SK-N-DZ (cell line): ENCODE results near the gene HOXB3.
"Not testable (repeated sequence)": the region's sequence is repeated elsewhere in the genome, so short reads cannot be mapped to it uniquely, and the experiment has no call there.

ENCODE experiments used
- DNase-seq: peaks from one replicate; pipeline ENCODE4 v3.0.0-alpha.2; 2015; ENCODE audit warnings: low spot score

Gene HOXB3

GRCh38 chr17:48546924-48547807 lies 42.9 kb downstream of the HOXB3 start:
- no peak for DNase-seq

- no peak for DNase-seq
Measured at GRCh38 chr17:48546137-48546923, 43.7 kb downstream of the HOXB3 start.

GRCh38 chr17:48545539-48545938 lies 44.5 kb downstream of the HOXB3 start:
- DNase-seq, result no peak

GRCh38 chr17:48545022-48545375 lies 45.0 kb downstream of the HOXB3 start, which contains the start of gene HOXB2:
Gene HOXB2, minus strand, starts transcription at chr17:48545109. Its CDS starts 198 bp downstream, at chr17:48544911.
- no peak for DNase-seq

- no peak for DNase-seq
Measured at GRCh38 chr17:48544349-48545021, 45.6 kb downstream of the HOXB3 start.

GRCh38 chr17:48543854-48544348 lies 46.1 kb downstream of the HOXB3 start:
- no peak for DNase-seq

GRCh38 chr17:48543107-48543853 lies 46.8 kb downstream of the HOXB3 start:
- DNase-seq, result no peak

GRCh38 chr17:48542698-48543106 lies 47.3 kb downstream of the HOXB3 start:
- no peak for DNase-seq

- no peak for DNase-seq
Measured at GRCh38 chr17:48542114-48542656, 47.9 kb downstream of the HOXB3 start.

GRCh38 chr17:48541577-48542113 lies 48.4 kb downstream of the HOXB3 start:
- no peak for DNase-seq

GRCh38 chr17:48541036-48541576 lies 48.9 kb downstream of the HOXB3 start:
- no peak for DNase-seq

GRCh38 chr17:48540213-48540612 lies 49.8 kb downstream of the HOXB3 start:
- DNase-seq, result no peak

- DNase-seq, result no peak
Measured at GRCh38 chr17:48539177-48539576, 50.9 kb downstream of the HOXB3 start.

- DNase-seq, result no peak
Measured at GRCh38 chr17:48537316-48537715, 52.7 kb downstream of the HOXB3 start.

GRCh38 chr17:48535793-48536559 lies 54.1 kb downstream of the HOXB3 start:
- not testable (repeated sequence) for DNase-seq

GRCh38 chr17:48532261-48532660 lies 57.8 kb downstream of the HOXB3 start:
- DNase-seq, result no peak

GRCh38 chr17:48530887-48531272 lies 59.2 kb downstream of the HOXB3 start, which contains the start of gene HOXB1:
Gene HOXB1, minus strand, starts transcription at chr17:48531011. Its CDS starts 107 bp downstream, at chr17:48530904.
- no peak for DNase-seq

GRCh38 chr17:48530208-48530886 lies 59.7 kb downstream of the HOXB3 start:
- no peak for DNase-seq

GRCh38 chr17:48529683-48530009 lies 60.4 kb downstream of the HOXB3 start:
- DNase-seq, result no peak
